RWPE2 (cell line): ENCODE measurements around the gene CCNQ.
"Not testable (repeated sequence)": the region's sequence is repeated elsewhere in the genome, so short reads cannot be mapped to it uniquely, and the experiment has no call there.

Experiments used
- ATAC-seq: fragments of 200-7000 bp; cut with Tn5 transposase; 3 replicates; pipeline ENCODE4 v1.9.1; 2021; ENCODE audit warnings: low read depth
- DNase-seq: peaks from one replicate; pipeline ENCODE4 v3.0.0-alpha.2; 2020; ENCODE audit warnings: low spot score
- H3K27ac ChIP-seq: fragments of 450-650 bp; 2 replicates; pipeline ENCODE4 v1.5.1; 2017; ENCODE audit warnings: mild to moderate bottlenecking; ENCODE audit not compliant: poor library complexity, severe bottlenecking
- H3K27me3 ChIP-seq: fragments of 250-450 bp; sonication (Bioruptor Pico); 2 replicates; pipeline ENCODE4 v1.5.1; 2021; ENCODE audit warnings: mild to moderate bottlenecking, moderate library complexity; ENCODE audit not compliant: insufficient read depth, poor library complexity, severe bottlenecking
- H3K36me3 ChIP-seq: fragments of 250-450 bp; sonication (Bioruptor Pico); 2 replicates; pipeline ENCODE4 v1.5.1; 2020; ENCODE audit warnings: low read depth, mild to moderate bottlenecking, moderate library complexity
- H3K4me1 ChIP-seq: fragments of 250-450 bp; sonication (Bioruptor Pico); 2 replicates; pipeline ENCODE4 v1.5.1; 2021; ENCODE audit warnings: mild to moderate bottlenecking, moderate library complexity; ENCODE audit not compliant: insufficient read depth, poor library complexity, severe bottlenecking
- H3K4me3 ChIP-seq: fragments of 250-450 bp; sonication (Bioruptor Pico); 2 replicates; pipeline ENCODE4 v1.5.1; 2021; ENCODE audit warnings: mild to moderate bottlenecking, moderate library complexity; ENCODE audit not compliant: severe bottlenecking
- H3K9me3 ChIP-seq: fragments of 250-450 bp; sonication (Bioruptor Pico); 2 replicates; pipeline ENCODE4 v1.5.1; 2021; ENCODE audit warnings: mild to moderate bottlenecking, moderate library complexity; ENCODE audit not compliant: severe bottlenecking
- CTCF ChIP-seq: fragments of 450-650 bp; IDR thresholded peaks from one replicate; pipeline ENCODE4 v1.5.1; 2017; ENCODE audit warnings: mild to moderate bottlenecking, moderate library complexity; ENCODE audit not compliant: poor library complexity, severe bottlenecking

Gene CCNQ

GRCh38 chrX:153606503-153606902 is 7.6 kb upstream of the CCNQ start:
- ATAC-seq: no peak
- DNase-seq: no peak
- H3K27me3 ChIP-seq: no peaks in the 10 kb centered on the region

GRCh38 chrX:153604666-153605380 is 5.9 kb upstream of the CCNQ start:
- not testable (repeated sequence) for H3K4me1 ChIP-seq, H3K4me3 ChIP-seq, ATAC-seq, H3K36me3 ChIP-seq, H3K27me3 ChIP-seq, H3K9me3 ChIP-seq, H3K27ac ChIP-seq, DNase-seq

More at GRCh38 chrX:153606503-153606902, 7.6 kb upstream of the CCNQ start:
- H3K27ac ChIP-seq: no peak overlapping the region
- H3K4me3 ChIP-seq: no peak overlapping the region
- no peaks in the 10 kb centered on the region for H3K4me1 ChIP-seq
- H3K36me3 ChIP-seq: no peaks in the 10 kb centered on the region
- H3K9me3 ChIP-seq: no peaks in the 10 kb centered on the region
- no peak for TF ChIP-seq CTCF

- H3K4me1 ChIP-seq: no peaks in the 10 kb centered on the region
- no peaks in the 10 kb centered on the region for H3K27me3 ChIP-seq
- DNase-seq (no peak), ATAC-seq (no peak)
- H3K4me3 ChIP-seq: no peak overlapping the region
- no peak overlapping the region for H3K27ac ChIP-seq
- TF ChIP-seq CTCF: no peak
- no peaks in the 10 kb centered on the region for H3K36me3 ChIP-seq
- no peaks in the 10 kb centered on the region for H3K9me3 ChIP-seq
These were observed 4.3 kb upstream of the CCNQ start for GRCh38 chrX:153603131-153603656.

GRCh38 chrX:153602601-153603000 is 3.7 kb upstream of the CCNQ start:
- no peaks in the 10 kb centered on the region for H3K27me3 ChIP-seq
- no peak overlapping the region for H3K27ac ChIP-seq
- TF ChIP-seq CTCF: no peak
- DNase-seq (no peak), ATAC-seq (no peak)
- no peaks in the 10 kb centered on the region for H3K4me1 ChIP-seq
- no peaks in the 10 kb centered on the region for H3K36me3 ChIP-seq
- no peaks in the 10 kb centered on the region for H3K9me3 ChIP-seq
- H3K4me3 ChIP-seq: no peak overlapping the region

GRCh38 chrX:153601511-153602110 is 2.7 kb upstream of the CCNQ start:
- H3K27ac ChIP-seq: no peak overlapping the region
- no peaks in the 10 kb centered on the region for H3K4me1 ChIP-seq
- H3K4me3 ChIP-seq: no peak overlapping the region
- ATAC-seq (no peak), DNase-seq (no peak)
- no peaks in the 10 kb centered on the region; the same call in 1 of the 2 replicates for H3K36me3 ChIP-seq
- no peaks in the 10 kb centered on the region for H3K9me3 ChIP-seq
- no peaks in the 10 kb centered on the region for H3K27me3 ChIP-seq
- TF ChIP-seq CTCF: no peak
